Measurements from ENCODE around the gene ZSCAN30. TPM values are rescaled to one million over a fixed set of nuclear protein-coding genes. Genes with fewer than 3 reads are reported as not detected.
A peak's percentile ranks its signal among the peaks of the same experiment; 100 is the strongest.

Gene ZSCAN30
- total RNA-seq, 1 donor from 2014 or later = 11.3 TPM

DNA sequence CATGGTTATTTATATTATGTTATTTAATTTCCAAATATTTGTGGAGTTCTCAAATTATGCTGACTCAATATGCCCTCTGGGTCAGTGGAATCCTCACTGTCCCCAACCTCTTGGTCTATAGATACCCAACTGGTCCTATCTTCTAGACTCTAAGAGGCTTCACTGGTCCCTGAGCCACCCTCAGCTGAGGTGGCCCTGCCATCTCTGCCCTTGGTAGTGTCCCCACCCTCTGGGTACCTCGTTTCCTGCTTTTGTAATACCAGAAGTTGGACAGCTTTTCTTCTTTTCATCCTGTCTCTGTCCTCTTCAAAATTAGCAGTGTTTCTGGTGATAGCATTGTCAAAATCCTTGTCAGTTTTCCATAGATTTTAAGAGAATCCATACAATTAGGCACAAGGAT is 11.9 kb downstream of the ZSCAN30 start:
- TF ChIP-seq, protein P1, sequence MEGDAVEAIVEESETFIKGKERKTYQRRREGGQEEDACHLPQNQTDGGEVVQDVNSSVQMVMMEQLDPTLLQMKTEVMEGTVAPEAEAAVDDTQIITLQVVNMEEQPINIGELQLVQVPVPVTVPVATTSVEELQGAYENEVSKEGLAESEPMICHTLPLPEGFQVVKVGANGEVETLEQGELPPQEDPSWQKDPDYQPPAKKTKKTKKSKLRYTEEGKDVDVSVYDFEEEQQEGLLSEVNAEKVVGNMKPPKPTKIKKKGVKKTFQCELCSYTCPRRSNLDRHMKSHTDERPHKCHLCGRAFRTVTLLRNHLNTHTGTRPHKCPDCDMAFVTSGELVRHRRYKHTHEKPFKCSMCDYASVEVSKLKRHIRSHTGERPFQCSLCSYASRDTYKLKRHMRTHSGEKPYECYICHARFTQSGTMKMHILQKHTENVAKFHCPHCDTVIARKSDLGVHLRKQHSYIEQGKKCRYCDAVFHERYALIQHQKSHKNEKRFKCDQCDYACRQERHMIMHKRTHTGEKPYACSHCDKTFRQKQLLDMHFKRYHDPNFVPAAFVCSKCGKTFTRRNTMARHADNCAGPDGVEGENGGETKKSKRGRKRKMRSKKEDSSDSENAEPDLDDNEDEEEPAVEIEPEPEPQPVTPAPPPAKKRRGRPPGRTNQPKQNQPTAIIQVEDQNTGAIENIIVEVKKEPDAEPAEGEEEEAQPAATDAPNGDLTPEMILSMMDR (IDR thresholded peaks at IDR 0.05; ENCODE audit: insufficient read depth, low read length, poor library complexity, severe bottlenecking) = no peak
- Histone ChIP-seq H3K36me3 (ENCODE audit: control insufficient read depth, insufficient read depth, low read length) (no peaks in the 10 kb centered on the region), H3K27me3 (ENCODE audit: control insufficient read depth, insufficient read depth, low read length) (no peaks in the 10 kb centered on the region), H3K4me3 (ENCODE audit: low read depth, low read length) (no peak overlapping the region)
- DNase-seq (ENCODE audit: low read depth) = no peak

DNA sequence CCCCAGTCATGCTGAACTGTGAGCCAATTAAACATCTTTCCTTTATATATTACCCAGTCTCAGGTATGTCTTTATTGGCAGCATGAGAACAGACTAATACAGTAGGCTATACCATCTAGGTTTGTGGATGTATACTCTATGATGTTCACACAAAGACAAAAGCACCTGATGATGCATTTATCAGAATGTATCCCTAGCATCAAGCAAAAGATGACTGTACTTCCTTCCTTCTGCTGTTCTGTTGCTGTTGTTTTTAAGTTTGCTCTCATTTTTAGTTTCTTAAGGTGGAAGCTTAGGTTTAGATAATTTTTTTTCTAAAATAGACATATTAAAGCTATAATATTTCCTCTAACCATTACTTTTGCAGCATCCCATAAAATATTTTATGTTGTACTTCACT is 12.4 kb downstream of the ZSCAN30 start:
- Histone ChIP-seq H3K27me3 (ENCODE audit: control insufficient read depth, insufficient read depth, low read length) (no peaks in the 10 kb centered on the region), H3K4me3 (ENCODE audit: low read depth, low read length) (no peak overlapping the region)
- TF ChIP-seq, protein P1 (IDR thresholded peaks at IDR 0.05; ENCODE audit: insufficient read depth, low read length, poor library complexity, severe bottlenecking) = no peak

DNA sequence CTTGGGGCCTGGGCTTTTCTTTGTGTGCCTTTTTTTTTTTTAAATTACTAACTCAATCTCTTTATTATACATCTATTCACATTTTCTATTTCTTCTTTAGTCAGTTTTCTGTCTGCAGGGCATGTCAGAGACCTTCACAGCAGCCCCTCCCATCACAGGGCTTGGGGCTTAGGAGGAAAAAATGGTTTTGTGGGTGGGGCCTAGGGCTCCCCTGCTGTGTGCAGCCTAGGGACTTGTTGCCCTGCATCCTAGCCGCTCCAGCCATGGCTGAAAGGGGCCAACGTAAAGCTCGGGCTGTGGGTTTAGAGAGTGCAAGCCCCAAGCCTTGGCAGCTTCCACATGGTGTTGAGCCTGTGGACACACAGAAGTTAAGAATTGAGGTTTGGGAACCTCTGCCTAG is 13.8 kb downstream of the ZSCAN30 start:
- no peak for DNase-seq (ENCODE audit: low read depth)
- no peaks in the 10 kb centered on the region for H3K36me3 ChIP-seq (ENCODE audit: control insufficient read depth, insufficient read depth, low read length)
- no peaks in the 10 kb centered on the region for H3K27me3 ChIP-seq (ENCODE audit: control insufficient read depth, insufficient read depth, low read length)
- TF ChIP-seq, protein P1 (IDR thresholded peaks at IDR 0.05; ENCODE audit: insufficient read depth, low read length, poor library complexity, severe bottlenecking) = no peak
- H3K4me3 ChIP-seq (ENCODE audit: low read depth, low read length) = no peak overlapping the region

More for the DNA sequence above, 12.4 kb downstream of the ZSCAN30 start:
- DNase-seq (ENCODE audit: low read depth) = no peak
- no peaks in the 10 kb centered on the region for H3K36me3 ChIP-seq (ENCODE audit: control insufficient read depth, insufficient read depth, low read length)

DNA sequence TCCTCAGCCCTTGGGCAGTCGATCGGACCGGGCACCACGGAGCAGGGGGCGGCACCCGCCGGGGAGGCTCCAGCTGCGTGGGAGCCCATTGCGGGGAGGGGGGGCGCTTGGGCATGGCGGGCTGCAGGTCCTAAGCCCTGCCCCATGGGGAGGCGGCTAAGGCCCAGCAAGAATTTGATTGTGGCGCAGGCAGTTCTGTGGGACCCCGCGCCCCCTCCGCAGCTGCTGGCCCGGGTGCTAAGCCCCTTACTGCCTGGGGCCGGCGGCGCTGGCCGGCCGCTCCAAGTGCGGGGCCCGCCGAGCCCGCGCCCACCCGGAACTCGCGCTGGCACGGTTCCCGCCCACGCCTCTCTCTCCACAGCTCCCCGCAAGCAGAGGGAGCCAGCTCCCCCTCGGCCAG is 18.4 kb downstream of the ZSCAN30 start:
- Histone ChIP-seq H3K27me3 (ENCODE audit: control insufficient read depth, insufficient read depth, low read length) (no peaks in the 10 kb centered on the region), H3K4me3 (ENCODE audit: low read depth, low read length) (no peak overlapping the region), H3K36me3 (ENCODE audit: control insufficient read depth, insufficient read depth, low read length) (no peaks in the 10 kb centered on the region)
- no peak for DNase-seq (ENCODE audit: low read depth)
- TF ChIP-seq, protein P1 (IDR thresholded peaks at IDR 0.05; ENCODE audit: insufficient read depth, low read length, poor library complexity, severe bottlenecking) = no peak

DNA sequence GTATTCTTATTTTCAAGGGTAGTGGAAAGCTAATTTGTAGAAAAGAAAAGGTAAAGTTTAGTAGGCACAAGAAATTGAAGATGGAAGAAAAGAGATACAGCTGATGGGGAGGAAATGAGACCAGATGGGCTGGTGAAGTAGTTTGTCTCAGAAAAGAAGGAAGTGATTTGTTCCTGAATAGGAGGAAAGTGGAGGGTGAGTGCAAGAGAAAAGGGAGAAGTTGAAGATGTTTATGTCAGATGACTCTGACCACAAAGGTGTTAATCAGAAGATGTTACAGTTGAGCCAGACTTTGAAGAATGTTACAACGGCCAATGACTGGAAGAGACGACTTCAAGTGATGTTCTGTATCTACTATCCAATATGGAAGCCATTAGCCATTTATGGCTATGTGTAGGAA is 21.2 kb downstream of the ZSCAN30 start:
- Histone ChIP-seq H3K36me3 (ENCODE audit: control insufficient read depth, insufficient read depth, low read length) (no peaks in the 10 kb centered on the region), H3K4me3 (ENCODE audit: low read depth, low read length) (no peak overlapping the region), H3K27me3 (ENCODE audit: control insufficient read depth, insufficient read depth, low read length) (no peaks in the 10 kb centered on the region)
- TF ChIP-seq, protein P1 (IDR thresholded peaks at IDR 0.05; ENCODE audit: insufficient read depth, low read length, poor library complexity, severe bottlenecking) = no peak
- no peak for DNase-seq (ENCODE audit: low read depth)

DNA sequence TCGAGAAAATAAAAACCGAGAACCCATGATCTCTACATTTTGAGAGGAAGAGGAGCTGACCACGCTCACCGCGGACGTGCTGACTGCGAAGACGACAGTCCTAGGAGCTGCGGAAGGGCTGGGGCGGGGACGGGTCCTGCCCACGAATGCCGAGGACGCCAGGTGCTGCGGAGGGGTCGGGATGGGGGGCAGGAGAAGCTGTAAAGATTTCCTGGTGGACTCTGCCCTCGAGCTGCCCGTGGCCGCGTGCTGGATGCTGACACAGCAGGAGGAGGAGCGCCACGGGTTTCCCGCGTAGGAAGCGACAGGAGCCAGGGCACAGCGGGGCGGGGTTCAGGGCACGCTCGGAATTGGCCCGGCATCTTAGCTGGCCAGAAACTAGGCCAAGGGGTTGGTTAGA is 22.2 kb downstream of the ZSCAN30 start:
- DNase-seq (ENCODE audit: low read depth) = no peak
- TF ChIP-seq, protein P1 (IDR thresholded peaks at IDR 0.05; ENCODE audit: insufficient read depth, low read length, poor library complexity, severe bottlenecking) = no peak
- Histone ChIP-seq H3K36me3 (ENCODE audit: control insufficient read depth, insufficient read depth, low read length) (no peaks in the 10 kb centered on the region), H3K4me3 (ENCODE audit: low read depth, low read length) (peak overlapping the region; percentile 46), H3K27me3 (ENCODE audit: control insufficient read depth, insufficient read depth, low read length) (no peaks in the 10 kb centered on the region)
